GM13976 (cell line): ENCODE measurements around the gene ARHGAP36.

ENCODE experiments used
- DNase-seq: peaks from one replicate; pipeline ENCODE4 v3.0.0; 2012; ENCODE audit warnings: low spot score
- in situ Hi-C: fragments of 300-500 bp; cut with MboI; formaldehyde crosslinking; loops from one replicate; pipeline ENCODE4 v1.12.0; 2022; ENCODE audit warnings: low sequenced_read_pairs, mixed read lengths, inconsistent platforms; ENCODE audit not compliant: unreplicated experiment
- TF ChIP-seq, protein P1 (sequence below): IDR thresholded peaks from 2 replicates; pipeline ENCODE4 v1.5.1; 2012; ENCODE audit warnings: borderline replicate concordance, mild to moderate bottlenecking; ENCODE audit not compliant: insufficient read depth; ENCODE audit errors: extremely low read depth, missing control alignments, control extremely low read depth

Gene ARHGAP36

DNA sequence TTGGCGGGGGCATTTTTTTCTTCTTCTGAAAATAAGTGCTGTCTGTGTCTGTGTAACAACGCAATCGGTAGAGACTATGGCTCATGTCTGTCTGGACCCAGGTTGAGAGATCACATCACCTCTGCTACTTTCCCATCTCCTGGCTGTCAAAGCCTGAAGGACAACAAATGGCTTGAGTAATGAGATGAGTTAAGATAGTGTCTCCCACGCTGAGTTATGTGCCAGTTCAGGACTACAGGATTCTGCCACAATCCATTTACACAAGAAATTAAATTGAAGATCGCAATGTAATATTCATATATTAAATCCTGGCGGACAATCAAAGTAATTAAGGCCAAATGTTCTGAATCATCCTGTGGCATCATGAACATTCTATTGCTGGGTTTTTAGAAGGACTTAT, 16.5 kb upstream of the ARHGAP36 start:
- TF ChIP-seq, protein P1, sequence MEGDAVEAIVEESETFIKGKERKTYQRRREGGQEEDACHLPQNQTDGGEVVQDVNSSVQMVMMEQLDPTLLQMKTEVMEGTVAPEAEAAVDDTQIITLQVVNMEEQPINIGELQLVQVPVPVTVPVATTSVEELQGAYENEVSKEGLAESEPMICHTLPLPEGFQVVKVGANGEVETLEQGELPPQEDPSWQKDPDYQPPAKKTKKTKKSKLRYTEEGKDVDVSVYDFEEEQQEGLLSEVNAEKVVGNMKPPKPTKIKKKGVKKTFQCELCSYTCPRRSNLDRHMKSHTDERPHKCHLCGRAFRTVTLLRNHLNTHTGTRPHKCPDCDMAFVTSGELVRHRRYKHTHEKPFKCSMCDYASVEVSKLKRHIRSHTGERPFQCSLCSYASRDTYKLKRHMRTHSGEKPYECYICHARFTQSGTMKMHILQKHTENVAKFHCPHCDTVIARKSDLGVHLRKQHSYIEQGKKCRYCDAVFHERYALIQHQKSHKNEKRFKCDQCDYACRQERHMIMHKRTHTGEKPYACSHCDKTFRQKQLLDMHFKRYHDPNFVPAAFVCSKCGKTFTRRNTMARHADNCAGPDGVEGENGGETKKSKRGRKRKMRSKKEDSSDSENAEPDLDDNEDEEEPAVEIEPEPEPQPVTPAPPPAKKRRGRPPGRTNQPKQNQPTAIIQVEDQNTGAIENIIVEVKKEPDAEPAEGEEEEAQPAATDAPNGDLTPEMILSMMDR: no peak
- DNase-seq: no peak
- in situ Hi-C loops: no loop called here

DNA sequence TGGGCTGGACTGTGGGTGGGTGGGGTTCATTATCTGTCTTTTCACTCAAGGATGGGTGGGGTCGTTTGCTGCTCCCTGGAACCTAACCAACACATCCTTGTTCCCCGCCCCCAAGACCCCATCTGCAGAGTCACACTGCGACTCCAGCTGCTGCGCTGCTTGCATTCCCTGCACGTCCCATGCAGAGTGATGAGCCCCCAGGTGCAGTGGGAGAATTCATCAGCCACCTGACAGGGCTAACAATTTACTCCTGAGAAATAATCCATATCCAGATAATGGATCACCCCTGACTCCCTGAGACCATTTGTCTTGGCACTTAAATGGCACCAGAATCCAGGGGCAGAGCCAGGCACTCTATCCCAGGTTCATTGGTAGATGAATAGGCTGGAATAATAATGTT, 12.4 kb upstream of the ARHGAP36 start:
- DNase-seq: no peak
- TF ChIP-seq, protein P1: no peak
- in situ Hi-C loops: no loop called here

DNA sequence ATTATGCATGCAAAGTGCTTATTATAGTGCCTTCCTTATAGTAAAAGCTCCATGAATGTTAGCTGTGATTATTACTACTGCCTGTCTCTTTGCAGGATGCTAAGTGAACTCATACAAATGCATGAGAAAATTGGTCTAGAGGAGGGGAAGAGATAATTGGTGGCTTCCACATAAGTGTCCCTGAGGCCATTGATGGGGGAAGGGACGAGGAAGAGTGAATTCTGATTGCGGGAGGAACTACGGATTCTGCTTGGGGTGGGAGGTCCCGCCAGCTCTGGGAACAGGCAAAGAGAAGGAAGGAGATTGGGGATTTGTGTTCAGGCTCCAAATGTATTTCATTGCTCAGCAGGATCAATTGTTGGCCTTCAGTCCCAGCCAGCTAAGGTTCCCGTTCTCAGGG, 11.6 kb upstream of the ARHGAP36 start:
- no peak for DNase-seq
- TF ChIP-seq, protein P1: no peak
- in situ Hi-C loops: no loop called here

DNA sequence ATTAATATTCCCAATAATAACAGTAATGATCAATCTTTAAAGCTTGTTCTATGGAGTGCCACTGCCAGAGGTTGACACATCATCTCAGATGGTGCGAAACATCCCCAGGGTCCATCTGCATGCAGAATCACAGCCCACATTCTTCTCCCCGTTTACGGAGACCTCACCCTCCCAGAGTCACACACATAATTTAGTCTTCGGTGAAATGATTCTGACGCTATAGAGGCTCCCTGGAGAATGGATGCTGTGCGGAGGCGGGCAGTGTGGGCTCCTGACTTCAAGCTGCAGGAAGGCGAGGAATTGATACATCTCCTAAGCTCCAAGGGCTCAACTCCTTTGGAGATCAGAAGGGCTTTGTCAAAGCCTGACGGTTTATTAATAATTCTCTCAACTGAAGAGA, 11.0 kb upstream of the ARHGAP36 start:
- in situ Hi-C loops: no loop called here
- no peak for DNase-seq
- TF ChIP-seq, protein P1: no peak

DNA sequence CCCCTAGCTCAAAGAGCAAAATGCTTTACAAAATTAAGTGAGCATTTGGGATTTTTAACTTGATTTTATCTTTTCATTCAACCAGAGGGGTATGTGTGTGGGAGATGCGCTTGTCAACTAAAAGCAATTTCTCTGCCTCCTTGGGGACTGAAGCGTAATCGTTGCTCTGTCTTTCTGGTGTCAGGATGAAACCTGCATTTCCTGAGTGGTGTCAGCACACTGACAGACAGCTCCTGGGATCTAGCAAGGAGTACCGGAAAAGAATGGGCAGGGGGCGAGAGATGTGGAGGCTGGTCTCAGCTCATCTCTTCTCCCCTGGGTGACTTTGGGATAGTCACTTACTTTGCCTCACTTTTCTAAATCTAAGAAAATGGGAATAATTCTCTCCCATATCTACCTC, 5.1 kb upstream of the ARHGAP36 start:
- DNase-seq: no peak
- in situ Hi-C loops: no loop called here
- TF ChIP-seq, protein P1: no peak

DNA sequence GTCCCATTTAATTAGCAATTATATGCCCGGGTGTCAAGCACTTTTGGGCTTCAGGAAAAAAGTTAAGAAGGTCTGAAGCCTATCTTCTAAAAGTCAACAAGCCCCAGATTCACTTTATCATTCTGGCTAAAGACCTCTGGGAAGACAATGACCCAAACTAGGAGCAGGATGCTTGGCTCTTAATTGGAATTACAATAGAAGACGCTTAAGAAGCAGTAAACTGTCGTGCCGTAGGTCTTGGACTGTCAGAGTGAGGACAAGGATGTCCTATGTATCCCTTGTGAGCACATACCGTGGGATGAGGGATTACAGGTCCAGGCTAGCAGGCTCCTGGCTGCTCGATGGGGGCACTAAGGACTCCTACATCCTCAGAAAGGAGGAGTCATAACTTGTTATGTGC, 3.2 kb upstream of the ARHGAP36 start:
- TF ChIP-seq, protein P1: no peak
- in situ Hi-C loops: no loop called here

DNA sequence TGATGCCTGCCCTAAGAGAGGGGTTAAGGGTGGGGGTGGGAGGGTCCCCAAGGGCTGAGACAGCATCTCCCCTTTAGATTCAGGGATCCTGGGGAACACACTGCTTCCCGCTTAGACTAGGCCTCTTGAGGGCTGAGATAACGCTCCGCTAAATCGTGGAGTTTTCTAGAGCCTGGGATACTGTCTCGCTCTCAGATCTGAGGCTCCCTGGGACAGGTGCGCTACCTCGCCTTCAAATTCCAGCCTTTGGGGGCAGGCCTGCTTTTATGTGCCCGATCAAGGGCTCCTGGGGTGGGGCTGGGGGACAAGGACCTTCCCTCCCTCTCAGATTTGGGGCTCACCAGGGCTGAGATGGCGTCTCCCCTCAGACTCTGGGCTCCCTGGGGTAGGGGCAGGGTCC, 440 bp upstream of the ARHGAP36 start:
- TF ChIP-seq, protein P1: no peak
- no peak for DNase-seq
- in situ Hi-C loops: no loop called here

More for the DNA sequence above, 3.2 kb upstream of the ARHGAP36 start:
- no peak for DNase-seq
